ENCODE results near the gene SYT8.
"Not testable (repeated sequence)": the region's sequence is repeated elsewhere in the genome, so short reads cannot be mapped to it uniquely, and the experiment has no call there.

SYT8 gene

DNA sequence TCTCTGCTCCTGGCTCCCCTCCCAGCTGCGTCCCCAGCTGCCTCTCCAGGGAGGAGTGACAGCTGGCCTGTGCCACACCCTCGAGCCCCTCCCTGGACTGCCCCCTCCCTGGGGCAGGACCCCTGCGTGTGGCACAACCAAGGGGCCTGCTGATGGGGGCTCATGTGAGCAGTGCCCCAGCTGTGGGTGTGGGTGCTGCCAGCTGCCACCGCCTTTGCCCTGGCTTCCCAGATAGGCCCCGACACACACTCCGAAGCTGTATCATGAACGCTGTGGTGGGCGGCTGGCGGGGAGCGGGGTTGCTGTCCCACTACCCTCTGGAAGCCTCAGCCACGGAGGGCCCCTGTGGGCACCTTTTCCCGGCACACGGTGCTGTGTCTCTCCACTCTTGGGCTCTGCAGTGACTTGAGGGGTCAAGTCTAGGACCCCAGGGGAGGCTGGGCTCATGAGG, 41.1 kb downstream of the SYT8 start:
- DNase-seq = not testable (repeated sequence)

DNA sequence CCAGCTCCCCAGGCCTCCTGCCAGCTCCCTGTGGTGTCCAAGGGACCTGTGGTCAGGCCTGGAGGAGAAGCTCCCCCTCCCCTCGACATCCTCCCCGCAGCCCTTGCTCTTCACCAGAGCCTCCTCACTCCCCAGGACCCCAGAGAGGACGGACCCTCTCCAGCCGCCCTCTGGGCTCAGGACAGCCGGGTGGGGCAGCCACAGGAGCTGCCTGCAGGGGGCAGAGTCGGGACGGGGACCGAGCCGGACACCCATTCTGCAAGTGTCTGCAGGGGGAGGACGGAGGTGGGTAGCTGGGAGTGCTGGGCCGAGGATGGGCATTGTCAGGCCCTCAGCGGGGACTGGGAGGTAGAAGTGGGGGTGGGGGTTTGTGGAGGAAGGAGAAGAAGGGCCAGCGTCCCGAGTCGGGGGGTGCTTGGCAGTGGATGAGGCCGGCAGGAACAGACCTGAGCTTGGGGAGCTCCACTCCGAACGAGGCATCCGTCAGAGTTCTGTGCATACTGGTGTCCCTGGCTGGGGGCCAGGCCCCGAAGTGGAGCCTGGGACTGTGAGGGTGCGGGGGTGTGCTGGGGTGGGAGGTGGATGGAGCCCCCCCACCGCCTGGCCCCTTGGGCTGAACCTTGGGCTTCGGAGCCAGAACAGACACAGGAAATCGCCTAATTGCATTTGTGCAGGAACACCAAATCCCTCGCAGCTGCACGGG, 41.7 kb downstream of the SYT8 start:
- DNase-seq = no peak

DNA sequence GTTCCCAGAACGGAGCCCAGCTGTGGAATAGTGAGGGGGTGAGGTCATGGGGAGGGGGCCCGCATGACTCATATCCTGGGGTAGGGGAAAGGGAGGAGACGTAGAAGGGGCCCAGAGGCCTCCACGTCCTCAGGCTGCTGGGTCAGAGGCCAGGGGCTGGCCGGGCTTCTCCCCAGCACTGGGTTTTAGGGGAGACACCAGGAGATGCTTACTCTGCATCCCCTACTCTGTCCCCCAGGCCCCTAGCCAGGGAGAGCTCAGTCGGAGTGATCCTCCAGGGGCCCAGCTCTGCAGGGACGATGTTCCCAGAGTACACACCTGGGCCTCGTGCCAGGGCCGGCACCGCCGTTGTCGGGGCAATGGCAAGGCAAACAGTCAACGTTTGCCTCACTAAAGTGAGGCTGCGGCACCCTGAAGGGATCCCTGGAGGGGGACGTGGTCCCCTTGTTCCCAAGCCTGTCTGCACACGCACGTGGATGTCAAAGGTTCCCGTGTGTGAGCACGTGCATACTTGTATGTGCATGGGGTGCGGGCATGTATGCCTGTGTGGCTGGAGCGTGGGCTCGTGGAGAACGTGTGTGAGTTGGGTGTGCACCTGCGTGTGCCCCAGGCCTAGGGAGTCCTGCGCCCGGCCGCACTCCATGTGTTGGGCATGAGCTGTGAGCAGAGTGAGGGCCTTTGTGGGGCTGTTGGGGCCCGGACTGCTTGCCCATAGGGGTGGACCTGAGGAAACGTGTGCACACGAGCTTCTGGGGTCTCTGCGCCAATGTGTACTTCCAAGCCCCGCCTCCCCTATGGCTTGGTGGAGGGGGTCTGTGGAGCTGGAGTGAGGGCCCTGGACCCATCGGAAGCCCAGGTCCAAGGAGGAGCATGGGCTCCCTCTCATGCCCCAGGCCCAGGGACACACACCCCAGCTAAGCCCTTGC, 42.7 kb downstream of the SYT8 start:
- no peak for DNase-seq

DNA sequence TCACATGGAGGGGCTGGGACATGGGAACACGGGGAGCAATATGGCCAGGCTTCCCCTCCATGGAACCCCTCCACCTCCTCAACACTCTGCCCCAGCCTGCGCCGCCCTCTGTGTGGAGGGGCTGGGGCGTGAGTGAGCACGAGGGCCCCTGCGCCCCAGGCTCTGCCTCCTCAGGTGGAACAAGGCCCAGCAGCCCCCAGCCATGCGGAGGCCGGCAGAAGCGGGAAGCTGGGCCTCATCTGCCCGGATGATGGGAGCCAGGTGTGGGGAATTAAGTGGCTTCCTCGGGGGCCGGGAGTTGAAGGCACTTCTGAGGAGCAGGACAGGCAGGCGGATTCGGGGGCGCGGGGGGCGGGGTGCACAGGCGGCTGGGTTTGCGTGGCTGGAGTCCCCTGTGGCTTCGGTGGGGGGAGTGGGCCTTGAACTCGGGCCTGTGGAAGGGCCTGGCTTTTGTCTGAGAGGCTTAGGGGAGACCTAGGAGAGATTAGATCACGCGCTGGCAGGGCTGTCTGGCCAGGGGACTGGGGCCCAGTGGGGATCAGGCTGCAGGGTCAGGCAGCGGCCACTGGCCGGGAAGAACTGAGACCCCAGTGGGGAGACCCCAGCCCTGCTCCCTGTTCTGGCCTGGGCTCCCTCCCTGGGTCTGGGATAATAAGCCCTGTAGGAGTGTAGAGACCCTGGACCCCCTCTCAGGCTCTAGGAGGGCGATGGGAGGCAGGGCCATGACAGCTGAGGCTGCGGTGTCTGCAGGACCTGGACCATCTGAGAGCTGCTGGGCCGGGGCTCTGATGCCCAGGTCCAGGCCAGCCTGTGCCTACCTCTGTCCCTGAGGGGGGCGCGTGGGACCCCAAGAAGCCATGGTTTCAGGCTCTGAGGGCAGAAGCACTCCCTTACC, 43.6 kb downstream of the SYT8 start:
- no peak for DNase-seq

DNA sequence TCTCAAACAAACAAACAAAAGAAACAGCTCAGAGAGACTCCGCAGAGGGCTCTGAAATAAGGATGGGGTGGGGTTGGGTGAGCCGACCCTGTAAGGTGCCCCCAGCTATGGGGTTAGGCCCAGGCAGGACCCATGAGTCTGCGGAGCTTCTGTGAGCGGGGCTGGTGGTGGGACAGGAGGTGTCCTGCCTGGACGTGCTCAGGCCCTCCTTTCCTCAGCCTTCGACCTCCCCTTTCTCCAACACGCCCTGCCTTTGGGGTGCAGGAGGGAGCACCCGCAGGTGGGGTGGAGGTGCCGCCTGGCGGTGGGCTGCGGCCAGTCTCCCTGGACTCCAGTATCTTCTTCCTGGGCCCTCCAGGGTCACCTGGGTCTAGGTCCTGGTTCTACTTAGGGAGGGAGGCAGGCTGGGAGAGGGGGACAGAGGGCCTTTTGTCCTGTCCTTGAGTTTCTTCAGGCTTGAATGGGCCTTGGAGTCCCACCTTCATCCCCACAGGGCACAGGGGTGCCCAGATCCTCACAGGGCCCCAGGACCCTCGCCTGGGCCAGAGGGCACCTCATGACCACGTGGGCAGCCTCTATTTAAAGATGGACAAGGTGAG, 44.7 kb downstream of the SYT8 start:
- DNase-seq = no peak

DNA sequence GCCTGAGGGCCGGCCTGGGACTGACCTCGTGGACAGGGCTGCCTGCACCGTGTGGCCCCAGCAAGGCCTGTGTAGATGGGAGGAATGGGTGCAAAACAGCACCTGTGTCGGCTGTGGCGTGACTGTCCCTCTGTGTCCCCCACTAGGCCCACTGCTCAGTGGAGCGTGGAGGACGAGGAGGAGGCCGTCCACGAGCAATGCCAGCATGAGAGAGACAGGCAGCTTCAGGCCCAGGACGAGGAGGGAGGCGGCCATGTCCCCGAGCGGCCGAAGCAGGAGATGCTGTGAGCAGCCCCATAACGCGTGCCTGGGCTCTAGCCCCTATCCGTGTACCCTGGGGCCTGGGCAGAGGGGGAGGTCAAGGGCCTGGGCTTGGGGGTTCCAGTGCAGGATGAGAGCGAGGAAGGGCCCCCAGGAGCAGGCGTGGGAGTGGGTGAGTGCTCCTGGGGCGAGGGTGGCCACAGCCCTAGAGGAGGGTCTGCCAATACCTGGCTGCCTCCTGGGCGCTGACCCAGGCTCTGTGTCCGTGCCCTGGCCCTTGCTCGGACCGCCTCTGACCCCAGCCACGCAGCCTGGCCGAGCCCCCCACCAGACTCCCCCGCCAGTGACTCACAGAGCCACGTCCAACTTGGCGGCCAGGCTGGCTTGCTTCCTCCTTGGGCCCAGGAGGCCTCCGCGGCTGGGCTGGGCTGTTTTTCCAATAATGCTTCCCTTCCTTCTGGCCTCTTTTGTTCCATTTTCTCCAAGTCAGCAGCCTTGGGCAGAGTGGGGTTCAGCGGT, 45.3 kb downstream of the SYT8 start:
- no peak for DNase-seq

DNA sequence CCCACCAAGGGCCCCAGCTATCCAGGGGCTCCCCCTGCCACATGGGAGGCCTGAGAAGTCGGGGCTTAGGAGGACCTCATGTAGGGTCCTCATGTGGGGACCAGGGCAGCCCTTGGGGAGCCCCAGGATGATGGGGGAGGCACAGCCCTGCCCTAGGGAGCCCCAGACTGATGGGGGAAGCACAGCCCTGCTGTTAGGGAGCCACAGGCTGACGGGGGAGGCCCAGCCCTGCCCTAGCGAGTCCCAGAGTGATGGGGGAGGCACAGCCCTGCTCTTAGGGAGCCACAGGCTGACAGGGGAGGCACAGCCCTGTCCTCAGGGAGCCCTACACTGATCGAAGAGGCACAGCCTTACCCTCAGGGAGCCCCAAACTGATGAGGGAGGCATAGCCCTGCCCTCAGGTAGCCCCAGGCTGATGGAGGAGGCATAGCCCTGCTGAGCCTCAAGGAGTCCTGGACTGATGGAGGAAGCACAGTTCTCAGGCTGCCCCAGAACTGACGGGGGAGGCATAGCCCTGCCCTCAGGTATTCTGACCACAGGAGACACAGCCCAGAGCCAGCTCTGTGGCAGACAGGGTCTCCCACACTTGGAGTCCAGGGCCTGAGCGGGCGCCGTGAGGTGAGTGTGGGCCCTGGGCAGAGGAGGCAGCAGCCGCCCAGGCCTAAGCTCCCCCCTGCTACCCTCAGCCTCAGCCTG, 46.1 kb downstream of the SYT8 start:
- DNase-seq = no peak

DNA sequence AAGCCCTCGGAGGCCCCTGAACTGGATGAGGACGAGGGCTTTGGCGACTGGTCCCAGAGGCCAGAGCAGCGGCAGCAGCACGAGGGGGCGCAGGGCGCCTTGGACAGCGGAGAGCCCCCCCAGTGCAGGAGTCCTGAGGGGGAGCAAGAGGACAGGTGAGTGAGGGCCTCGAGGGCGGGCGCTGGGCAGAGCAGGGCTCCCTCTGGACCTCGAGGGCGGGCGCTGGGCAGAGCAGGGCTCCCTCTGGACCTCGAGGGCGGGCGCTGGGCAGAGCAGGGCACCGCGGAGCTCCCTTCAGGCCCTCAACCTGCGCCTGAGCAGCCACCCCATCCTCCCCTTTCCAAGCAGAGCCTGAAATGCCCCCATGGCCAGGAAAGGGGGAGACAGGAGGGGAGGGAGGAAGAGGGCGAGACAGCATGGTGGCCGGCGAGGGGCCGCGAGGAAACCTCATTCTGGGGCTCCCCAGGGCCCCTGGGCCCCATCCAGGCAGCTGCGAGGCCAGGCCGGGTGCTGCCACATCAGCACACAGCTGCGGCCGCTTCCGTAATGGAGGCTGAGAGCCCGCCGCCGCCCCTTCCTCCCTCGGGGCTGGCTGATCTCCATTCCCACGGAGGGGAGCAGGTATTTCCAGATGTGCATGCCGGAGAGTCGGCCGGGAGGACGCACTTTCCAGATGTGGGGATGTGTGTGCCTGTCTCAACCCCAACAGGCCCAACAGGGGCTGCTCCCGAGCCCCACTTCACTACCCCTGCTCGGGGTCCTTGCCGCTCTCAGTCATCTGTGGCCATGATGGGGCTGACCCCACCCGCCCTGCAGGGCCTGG, 46.9 kb downstream of the SYT8 start:
- no peak for DNase-seq

DNA sequence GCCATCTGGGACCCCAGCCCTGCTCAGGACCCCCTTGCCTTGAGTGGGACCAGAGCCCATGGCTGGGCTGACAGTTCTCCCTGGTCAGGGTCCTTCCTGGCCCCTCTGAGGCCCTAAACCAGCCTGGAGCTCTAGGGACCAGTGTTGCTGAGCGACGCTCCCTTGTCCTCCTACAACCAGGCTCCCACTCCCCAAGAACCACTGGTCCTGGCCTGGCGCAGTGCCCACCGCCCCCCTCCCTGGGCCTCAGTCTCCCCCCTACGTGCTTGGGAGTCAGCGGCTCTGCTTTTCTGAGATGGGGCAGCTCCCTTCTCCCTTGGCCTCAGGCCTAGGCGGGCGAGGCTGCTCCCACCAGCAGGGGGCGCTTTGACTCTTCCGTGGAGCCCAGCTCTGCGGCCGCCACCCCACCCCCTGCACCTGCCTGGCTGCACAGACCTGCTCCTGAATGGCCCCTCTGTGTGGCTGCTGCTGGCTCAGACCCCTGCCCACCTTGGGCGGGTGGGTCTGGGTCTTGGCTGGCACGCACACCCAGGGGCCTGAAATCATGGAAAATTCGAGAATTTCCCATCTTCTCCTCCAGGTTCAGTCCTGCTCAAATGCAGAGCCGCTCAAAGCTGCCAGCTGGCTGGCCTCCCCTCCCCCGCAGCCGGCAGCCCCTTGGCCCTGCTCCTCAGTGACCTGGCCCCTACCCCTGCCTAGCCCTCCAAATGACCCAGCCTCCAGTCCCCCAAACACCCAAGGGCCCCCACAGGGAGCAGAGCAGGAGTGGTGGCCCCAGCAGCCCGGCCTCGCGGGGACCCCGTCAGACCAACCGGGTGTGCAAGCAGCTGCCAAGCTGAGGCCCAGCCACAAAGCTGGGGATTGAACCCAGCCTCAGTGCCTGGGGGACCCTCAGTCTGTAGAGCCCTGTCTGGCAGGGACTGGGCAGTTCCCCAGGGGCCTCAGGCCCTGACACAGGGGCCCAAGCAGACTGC, 47.8 kb downstream of the SYT8 start:
- peak in 1 of 2 donors; percentile 48 for DNase-seq

DNA sequence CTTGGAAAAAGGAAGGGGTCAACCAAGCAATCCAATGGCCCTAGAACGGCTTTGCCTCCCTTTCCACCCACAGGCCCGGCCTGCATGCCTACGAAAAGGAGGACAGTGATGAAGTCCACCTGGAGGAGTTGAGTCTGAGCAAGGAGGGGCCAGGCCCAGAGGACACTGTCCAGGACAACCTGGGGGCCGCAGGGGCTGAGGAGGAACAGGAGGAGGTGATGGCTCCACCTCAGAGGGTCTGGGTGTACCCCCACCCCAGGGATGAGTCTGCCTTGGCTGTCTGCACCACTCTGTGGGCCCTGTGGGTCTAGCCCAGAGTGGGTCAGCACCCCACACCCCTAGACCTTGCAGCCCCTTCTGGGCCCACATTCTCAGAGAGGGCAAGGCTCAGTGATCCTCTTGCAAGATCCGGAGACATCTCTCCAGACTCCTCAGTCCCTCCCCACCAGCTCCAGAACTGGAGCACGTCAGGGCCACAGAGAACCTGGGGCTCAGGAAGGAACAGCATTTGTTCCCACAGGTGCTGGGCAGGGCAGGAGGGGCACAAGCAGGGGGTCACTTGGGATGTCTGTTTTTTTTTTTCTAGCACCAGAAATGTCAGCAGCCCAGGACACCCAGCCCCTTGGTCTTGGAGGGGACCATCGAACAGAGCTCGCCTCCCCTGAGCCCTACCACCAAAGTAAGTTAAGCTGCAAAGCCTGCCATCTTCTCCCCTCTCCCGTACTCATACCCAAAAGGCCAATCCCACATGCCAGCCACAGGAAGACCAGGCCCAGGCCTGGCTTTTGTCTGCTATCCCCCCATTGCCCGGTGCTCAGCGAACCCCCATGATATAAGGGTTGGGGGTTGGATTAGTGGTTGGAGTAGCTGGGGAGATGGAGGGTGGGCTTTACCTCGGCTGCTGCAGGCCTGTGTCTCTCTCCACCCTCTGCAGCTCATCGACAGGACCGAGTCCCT, 48.8 kb downstream of the SYT8 start:
- DNase-seq = no peak

DNA sequence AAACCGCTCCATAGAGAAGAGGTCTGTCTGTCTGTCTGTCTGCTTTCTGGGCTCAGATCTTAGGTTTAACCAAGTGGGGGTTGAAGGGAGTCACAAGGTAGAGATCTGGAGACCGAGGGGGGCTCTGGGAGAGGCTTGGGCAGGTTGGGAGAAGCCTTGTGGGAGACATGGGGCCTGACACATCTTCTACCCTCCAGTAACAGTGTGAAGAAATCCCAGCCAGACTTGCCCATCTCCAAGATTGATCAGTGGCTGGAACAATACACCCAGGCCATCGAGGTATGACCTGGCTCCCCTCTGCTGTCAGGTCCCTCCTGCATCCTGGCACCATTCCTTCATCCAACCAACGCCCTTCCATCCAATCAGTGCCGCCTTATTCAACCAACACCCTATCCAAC, 49.5 kb downstream of the SYT8 start:
- DNase-seq = no peak

DNA sequence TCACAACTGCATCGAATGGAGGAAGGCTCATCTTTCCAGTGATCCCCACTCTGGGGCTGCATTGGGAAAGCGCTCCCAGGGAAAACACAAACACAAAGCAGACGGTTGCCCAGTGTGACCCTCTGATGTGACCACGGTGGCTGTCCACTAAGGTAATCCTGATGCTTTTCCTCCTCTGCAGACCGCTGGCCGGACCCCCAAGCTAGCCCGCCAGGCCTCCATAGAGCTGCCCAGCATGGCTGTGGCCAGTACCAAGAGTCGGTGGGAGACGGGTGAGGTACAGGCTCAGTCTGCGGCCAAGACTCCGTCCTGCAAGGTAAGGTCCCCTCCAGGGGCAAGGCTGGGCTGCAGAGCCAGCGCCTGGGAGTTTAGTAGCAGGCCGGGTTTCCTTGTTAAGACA, 51.8 kb downstream of the SYT8 start:
- DNase-seq = not testable (repeated sequence)
